GM12875 (cell line): ENCODE results near the gene SDF2.

Source experiments
- H3K4me3 ChIP-seq: one replicate; pipeline ENCODE4 v1.5.1; 2011; ENCODE audit warnings: low read depth, low read length, control low read depth
- TF ChIP-seq, protein P1 (sequence below): IDR thresholded peaks from 2 replicates; pipeline ENCODE4 v1.5.1; 2011; ENCODE audit warnings: low read depth, mild to moderate bottlenecking, control low read depth, inconsistent platforms, low read length, moderate library complexity, borderline replicate concordance; ENCODE audit not compliant: insufficient read depth

Gene SDF2, protein sequence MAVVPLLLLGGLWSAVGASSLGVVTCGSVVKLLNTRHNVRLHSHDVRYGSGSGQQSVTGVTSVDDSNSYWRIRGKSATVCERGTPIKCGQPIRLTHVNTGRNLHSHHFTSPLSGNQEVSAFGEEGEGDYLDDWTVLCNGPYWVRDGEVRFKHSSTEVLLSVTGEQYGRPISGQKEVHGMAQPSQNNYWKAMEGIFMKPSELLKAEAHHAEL

DNA sequence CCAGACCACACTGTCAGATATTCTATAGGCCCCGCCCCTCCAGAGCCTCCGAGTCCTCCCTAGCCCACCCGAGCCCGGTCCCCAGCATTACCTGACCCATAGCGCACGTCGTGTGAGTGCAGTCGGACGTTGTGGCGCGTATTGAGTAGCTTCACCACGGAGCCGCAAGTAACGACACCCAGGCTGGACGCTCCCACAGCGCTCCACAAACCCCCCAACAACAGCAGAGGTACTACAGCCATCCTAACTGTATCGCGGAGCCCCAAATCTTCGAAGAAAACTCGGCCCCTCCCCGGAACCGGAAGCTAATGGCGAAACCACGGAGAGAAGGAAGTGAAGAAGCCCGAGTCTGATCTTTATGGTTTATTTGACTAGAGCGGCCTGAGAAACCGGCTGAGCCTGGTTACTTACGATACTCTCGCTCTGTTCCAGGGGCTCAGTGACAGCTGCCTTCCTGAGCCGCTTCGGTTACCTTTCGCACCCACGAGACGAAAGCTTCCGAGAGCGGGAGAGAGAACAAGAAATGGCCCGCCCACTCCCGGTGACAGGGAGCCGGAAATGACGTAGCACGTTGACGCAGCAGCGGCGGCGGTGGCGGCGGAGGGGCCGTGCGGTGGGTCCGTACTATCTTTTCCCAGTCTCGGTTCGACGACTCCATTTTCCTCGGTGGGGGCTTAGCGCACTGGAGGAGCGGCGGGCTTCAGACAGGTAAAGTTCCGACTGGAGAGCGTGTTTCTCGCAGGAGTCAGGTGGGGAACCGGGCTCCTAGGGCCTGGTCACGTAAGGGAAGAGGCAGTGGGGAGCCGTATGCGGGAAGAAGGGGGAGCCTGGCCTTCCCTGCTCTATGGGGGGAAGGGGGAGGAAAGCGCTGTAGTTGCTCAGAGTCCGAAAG is at the start of gene SDF2, which contains the start of gene SUPT6H:
SDF2 (minus strand) TSS at position 272 of the 892 bp plus-strand sequence; CDS start at position 242, 30 bp downstream.
SUPT6H (plus strand) TSS at position 571 of the 892 bp plus-strand sequence. CDS start 11,197 bp downstream, outside the sequence.
- peak within 1 kb of the TSS; percentile 98 for H3K4me3 ChIP-seq
- TF ChIP-seq, protein P1, sequence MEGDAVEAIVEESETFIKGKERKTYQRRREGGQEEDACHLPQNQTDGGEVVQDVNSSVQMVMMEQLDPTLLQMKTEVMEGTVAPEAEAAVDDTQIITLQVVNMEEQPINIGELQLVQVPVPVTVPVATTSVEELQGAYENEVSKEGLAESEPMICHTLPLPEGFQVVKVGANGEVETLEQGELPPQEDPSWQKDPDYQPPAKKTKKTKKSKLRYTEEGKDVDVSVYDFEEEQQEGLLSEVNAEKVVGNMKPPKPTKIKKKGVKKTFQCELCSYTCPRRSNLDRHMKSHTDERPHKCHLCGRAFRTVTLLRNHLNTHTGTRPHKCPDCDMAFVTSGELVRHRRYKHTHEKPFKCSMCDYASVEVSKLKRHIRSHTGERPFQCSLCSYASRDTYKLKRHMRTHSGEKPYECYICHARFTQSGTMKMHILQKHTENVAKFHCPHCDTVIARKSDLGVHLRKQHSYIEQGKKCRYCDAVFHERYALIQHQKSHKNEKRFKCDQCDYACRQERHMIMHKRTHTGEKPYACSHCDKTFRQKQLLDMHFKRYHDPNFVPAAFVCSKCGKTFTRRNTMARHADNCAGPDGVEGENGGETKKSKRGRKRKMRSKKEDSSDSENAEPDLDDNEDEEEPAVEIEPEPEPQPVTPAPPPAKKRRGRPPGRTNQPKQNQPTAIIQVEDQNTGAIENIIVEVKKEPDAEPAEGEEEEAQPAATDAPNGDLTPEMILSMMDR, result no peak; the same call in 1 of the 2 replicates

DNA sequence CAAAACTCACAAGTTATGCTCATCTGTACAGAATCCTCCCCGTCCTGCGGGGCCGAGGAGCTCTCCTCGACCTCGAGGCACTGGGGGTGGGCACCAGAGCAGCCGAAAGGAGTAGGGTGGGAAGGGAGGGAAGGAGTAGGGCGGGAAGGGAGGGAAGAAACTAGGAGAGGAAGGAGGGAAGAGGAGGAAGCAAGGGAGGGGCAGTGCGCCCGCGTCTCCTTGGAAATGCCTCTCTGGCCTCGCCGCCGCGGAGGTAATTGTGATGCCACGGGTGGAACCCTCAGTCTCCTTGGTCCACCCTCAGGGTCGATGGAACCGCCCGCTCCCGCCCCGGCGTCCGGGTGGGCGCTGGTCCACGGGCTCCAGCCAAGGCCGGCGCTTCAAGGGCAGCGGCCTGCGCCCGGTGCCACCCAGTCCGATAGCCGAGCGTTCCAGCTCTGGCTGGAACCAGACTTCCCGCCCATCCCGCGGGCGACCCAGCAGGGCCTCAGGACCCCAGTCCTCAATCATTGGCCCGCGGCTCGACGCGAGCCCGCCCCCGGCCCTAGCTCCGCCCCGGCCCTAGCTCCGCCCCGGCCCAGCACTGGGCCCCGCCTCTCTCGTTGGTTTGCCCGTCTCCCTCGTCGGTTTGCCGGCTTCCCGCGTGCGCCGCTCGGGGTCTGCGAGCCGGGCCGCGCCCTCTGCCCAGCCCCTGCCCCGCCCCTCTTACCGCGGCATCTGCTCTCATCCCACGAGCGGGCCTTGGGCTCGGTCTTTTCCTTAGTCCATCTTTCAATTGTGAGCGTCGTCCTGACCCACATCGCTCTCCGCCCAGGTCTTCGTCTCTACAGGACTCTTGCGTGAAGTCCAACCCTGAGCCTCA is 49.4 kb upstream of the SDF2 start:
- H3K4me3 ChIP-seq, result peak overlapping the region; percentile 81
- TF ChIP-seq, protein P1, result no peak

DNA sequence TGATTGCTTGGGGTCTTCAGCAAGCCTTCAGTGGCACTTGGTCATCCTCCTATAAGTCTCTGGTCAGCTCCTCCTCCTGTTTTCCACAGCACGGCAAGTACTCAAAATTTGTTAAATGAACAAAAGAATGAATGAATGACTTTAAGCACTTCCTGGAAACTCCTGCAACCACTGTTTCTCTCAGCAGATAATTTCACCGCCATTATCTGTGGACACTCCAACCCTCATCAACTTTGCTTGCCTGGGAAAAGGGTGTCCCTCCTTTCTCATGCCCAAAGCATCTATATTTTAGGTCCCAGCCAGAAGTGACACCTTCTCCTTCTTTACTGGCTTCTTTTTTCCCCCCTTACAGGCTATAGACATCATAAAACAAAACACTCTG is 45.6 kb upstream of the SDF2 start:
- TF ChIP-seq, protein P1, result no peak
- H3K4me3 ChIP-seq, result no peak overlapping the region

DNA sequence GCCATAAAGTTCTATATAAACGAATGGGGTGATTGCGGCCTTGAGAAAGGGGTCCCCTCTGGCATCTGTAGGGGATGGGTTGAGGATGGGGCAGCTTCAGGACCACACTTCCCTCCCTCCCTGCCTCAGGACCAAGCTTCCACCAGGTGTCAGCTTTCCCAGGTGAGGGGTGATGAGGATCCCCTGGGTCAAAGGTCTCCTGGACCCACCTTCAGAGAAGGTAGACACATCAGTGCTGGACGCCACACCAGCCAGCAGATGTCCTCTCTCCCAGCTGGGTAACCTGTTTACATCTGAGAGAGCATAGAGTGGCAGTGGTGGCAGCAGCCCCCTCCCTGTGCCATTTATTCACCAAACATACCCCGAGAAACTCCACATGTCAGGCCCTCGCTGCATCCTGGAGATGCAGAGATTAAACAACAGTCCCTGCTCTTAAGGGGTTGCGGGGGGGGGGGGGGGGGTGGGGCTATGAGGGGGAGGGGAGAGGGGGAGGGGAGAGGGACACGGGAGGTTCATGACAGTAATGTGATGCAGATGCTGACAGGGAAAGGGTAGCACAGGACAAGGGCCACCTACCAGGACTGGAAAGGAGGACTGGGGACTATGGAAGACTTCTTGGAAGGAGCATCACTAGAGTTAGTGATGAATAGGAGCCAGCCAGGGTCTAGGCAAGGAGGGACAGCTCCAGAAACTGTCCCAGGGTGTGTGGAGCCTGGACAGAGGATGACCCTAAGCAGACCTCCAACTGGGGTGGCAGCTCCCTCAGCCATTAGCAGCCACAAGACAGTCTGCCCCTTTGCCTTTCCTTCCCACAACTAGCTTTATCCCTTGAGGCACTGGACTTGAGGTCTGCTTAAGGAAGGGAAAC is 45.0 kb upstream of the SDF2 start:
- H3K4me3 ChIP-seq, result no peak overlapping the region
- TF ChIP-seq, protein P1, result no peak

DNA sequence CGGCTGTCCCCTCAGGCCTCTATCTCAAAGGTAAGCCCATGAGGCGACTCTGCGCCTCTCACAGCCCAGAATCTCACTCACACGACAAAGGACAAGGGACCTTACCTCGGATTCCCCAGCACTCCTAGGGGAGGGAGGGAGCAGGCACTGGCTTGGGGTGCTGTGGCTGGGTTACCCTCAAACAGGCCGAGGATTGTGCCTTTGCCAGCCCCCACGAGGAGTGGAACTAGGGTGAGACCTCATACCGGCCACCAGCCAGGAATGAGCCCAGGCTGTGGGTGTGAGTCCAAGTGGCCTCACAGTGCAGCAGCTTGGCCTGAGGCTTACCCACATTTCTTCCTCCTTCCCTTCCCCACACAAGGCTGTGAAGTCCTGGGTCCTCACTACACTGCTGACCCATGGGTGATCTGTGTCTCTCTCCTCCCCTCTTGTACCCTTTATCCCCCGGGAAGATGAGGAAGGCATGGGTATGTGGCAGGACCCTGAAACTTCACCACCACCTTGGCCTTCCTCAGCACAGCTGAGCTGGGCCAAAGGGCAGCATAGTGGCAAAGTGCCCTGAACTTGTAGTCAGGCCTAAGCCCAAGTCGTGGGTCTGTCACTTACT is 44.1 kb upstream of the SDF2 start:
- TF ChIP-seq, protein P1, result no peak
- H3K4me3 ChIP-seq, result no peak overlapping the region
